KG1 (cell line): Measurements from ENCODE around the gene TSR3.

Experiments used
- DNase-seq: peaks from one replicate; lab custom pipeline; 2025; lab: John Stamatoyannopoulos, UW

The TSR3 gene

GRCh38 chr16:1351215-1351581 lies 480 bp downstream of the TSR3 start:
- no peak for DNase-seq

- no peak for DNase-seq
These were observed 987 bp downstream of the TSR3 start for GRCh38 chr16:1350691-1351090.

- no peak for DNase-seq
These were observed 1.7 kb downstream of the TSR3 start for GRCh38 chr16:1349951-1350350.

GRCh38 chr16:1349351-1349750 lies 2.3 kb downstream of the TSR3 start:
- no peak for DNase-seq

- no peak for DNase-seq
These were observed 2.8 kb downstream of the TSR3 start for GRCh38 chr16:1348926-1349325.

DNA sequence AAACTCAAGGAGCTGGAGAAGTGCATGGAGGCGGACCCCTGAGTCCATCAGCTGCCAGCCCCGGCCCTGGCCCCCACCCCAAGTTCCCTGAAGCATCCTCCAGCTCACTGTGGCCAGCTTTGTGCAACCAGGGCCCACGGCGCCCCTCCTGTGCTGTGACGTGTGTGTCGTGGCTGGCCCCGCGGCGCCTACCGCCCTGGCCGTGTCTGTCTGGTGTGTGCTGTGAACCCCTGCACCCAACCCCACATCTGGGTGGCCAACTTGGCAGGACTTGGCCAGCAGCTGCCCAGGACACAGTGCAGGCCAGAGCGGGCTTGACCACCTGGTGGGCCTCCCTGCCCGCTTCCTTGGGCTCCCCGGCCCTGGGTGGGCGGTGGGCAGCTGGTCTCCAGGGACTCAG lies 3.2 kb downstream of the TSR3 start:
- DNase-seq: no peak

- no peak for DNase-seq
These were observed 3.7 kb downstream of the TSR3 start for GRCh38 chr16:1347962-1348361.

DNA sequence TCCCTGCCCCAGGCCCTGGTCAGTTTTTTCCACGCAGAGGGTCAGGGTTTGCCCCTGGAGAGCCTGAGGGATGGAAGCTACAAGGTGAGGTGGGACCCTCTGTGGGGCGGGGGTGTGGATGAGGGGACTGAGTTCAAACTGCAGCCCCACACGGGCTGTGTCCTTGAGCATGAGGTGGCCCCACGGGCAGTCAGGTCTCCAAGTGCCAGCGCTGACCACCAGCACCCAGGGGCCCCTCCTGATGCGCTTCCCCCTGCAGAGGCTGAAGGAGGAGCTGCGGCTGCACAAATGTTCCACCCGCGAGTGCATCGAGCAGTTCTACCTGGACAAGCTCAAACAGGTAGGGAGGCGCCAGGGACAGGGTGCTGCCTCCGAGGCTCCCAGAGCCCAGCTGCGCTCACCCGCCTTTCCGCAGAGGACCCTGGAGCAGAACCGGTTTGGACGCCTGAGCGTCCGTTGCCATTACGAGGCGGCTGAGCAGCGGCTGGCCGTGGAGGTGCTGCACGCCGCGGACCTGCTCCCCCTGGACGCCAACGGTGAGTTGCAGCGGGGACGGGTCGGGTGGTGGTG lies 4.3 kb downstream of the TSR3 start:
- DNase-seq: no peak

DNA sequence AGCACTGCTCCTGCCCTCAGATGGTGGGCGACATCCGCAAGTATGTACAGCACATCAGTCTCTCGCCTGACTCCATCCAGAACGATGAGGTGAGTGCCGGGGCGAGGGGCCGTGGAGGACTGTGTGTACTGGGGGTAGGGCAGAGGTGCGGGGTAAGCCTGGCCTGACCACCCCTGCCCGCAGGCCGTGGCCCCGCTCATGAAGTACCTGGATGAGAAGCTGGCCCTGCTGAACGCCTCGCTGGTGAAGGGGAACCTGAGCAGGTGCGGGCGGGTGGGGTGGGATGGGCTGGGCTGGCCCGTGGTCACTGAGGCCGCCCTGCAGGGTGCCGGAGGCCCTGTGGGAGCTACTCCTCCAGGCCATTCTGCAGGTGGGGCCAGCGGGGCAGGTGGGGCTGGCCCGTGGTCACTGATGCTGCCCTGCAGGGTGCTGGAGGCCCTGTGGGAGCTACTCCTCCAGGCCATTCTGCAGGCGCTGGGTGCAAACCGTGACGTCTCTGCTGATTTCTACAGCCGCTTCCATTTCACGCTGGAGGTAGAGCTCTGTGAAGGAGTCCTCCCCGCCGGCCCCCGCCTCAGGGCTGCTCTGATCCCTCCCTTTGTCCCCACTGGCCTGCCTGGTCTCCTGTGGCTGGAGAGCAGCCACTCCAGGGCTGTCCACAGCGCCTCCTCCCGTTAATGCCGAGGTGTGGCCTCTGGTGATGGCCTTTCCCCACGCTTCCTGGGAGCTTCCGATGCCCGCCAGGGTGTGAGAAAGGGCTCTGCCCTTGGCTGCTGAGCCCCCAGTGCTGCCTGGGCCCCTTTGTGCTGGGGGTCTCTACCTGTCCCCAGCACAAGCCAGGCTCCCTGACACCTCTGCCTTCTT lies 5.0 kb downstream of the TSR3 start:
- DNase-seq: no peak

DNA sequence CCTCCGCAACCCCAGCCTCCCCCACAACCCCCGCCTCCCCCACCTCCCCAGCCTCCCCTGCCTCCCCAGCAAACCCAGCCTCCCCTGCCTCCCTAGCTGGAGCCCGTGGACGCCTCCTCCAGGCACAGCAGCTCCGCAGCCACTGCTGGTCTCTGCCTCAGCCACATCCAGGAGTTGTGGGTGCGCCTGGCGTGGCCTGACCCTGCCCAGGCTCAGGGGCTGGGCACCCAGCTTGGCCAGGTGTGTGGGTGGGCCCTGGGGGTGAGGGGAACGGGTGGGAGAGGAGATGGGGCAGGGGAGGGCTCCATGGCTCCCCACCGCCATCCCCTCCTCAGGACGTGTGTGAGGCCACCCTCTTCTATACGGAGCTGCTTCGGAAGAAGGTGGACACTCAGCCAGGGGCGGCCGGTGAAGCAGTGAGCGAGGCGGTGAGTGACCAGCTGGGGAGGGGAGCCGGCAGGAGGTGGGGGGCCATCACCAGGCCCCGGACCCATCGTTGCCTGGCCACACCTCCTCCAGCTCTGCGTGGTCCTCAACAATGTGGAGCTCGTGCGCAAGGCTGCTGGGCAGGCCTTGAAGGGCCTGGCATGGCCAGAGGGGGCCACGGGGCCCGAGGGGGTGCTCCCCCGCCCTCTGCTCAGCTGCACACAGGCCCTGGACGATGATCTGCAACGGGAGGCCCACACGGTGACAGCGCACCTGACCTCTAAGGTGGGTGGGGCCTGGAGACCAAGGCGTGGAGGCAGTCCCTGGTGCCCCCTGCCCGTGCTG lies 5.8 kb downstream of the TSR3 start:
- DNase-seq: no peak

- no peak for DNase-seq
These were observed 6.6 kb downstream of the TSR3 start for GRCh38 chr16:1345087-1345486.

- DNase-seq: no peak
These were observed 7.2 kb downstream of the TSR3 start for GRCh38 chr16:1344499-1344898.

- no peak for DNase-seq
These were observed 8.0 kb downstream of the TSR3 start for GRCh38 chr16:1343428-1344242.

DNA sequence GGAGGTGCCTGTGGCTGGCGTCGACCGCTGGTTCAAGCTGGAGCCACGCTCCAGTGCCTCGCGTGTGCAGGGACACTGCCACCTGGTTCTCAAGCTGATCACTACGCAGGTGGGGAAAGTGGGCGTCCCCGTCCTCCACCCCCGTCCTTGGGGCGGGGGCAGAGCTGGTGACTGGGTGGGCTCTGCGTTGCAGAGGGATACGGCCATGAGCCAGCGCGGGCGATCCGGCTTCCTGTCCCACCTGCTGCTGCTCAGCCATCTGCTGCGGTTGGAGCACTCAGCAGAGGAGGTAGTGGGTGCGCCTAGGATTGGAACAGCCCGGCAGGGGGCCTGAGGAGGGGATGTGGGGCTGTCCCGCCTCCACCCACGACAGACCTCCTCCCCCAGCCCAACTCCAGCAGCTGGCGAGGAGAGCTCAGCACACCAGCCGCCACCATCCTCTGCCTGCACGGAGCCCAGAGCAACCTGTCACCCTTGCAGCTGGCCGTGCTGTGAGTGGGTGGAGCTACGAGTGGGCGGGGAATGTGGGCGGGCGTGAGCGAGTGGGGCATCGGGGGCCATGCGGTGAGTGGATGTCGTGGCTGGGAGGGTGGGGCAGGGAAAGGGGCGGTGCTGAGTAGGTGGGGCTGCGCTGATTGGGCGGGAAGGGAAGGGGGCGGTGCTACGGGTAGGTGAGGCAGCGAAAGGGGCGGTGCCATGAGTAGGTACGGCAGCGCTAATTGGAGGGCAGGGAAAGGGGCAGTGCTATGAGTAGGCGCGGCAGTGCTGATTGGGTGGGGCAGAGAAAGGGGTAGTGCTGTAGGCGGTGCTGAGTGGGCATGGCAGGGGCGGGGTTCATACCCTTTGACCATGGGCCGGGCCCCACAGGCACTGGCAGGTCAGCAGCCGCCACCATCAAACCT lies 8.9 kb downstream of the TSR3 start:
- peak; percentile 18 for DNase-seq

DNA sequence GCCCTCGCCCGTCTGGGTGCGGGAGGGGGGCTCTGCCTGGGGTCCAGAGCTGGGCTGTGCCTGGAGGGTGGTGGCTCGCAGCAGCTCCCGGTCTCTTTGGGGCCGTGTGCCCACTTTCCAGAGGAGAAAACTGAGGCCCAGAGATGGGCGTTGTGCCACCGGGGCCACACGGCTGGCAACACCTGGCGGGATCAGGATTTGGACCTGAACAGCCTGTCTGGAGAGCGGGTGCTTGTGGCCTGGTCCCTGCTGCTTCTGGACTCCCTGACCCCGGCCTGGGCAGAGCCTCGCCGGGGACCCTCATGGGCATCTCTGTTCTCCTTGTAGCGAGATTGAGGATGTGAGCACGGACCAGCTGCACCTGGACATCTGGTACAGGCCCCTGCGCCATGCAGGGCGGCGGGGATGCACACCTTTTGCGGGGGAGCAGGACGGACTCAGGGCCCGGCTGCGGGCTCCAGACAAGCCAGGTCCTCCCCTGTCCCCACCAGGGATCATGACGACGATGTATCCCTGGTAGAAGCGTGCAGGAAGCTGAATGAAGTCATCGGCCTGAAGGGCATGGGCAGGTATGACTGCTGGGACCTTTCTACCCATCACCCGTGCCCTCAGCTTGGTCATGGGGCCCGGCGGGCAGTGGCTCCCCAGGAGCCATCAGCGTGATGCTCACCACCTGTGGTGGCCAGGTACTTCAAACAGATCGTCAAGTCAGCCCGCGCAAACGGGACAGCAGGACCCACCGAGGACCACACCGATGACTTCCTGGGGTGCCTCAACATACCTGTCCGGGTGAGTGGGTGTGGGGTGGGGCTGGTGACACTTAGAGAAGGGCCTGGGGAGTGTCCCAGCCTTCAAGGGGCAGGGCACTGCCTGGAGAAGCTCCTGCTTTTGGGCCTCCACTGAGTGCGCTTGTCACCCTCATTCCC lies 9.9 kb downstream of the TSR3 start:
- no peak for DNase-seq

DNA sequence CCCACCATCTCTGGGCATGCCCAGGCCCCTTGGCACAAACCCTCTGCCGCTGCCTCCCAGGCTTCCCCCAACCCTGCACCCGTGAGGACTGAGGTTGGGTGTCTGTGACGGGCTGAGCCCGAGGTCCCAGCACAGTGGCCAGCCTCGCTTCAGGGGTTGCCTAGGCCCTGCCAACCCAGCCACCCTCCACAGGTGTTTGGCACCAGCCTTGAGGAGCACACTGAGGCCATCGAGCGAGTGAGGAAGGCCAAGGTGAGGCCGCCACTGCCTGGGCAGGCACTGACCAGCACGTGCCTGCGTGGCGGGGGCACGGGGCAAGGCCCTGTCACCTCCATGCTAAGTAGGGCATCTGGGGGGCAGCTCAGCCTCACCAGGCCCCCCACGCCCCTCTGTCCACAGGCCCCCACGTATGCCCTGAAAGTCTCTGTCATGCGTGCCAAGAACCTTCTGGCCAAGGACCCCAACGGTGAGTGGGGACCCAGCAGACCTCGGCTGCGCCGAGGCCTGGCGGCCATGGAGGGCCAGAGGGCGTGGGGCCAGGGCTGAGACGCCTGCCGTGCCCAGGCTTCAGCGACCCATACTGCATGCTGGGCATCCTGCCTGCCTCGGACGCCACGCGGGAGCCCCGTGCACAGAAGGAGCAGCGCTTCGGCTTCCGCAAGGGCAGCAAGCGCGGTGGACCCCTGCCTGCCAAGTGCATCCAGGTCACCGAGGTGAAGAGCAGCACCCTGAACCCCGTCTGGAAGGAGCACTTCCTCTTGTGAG lies 10.8 kb downstream of the TSR3 start:
- DNase-seq: no peak

DNA sequence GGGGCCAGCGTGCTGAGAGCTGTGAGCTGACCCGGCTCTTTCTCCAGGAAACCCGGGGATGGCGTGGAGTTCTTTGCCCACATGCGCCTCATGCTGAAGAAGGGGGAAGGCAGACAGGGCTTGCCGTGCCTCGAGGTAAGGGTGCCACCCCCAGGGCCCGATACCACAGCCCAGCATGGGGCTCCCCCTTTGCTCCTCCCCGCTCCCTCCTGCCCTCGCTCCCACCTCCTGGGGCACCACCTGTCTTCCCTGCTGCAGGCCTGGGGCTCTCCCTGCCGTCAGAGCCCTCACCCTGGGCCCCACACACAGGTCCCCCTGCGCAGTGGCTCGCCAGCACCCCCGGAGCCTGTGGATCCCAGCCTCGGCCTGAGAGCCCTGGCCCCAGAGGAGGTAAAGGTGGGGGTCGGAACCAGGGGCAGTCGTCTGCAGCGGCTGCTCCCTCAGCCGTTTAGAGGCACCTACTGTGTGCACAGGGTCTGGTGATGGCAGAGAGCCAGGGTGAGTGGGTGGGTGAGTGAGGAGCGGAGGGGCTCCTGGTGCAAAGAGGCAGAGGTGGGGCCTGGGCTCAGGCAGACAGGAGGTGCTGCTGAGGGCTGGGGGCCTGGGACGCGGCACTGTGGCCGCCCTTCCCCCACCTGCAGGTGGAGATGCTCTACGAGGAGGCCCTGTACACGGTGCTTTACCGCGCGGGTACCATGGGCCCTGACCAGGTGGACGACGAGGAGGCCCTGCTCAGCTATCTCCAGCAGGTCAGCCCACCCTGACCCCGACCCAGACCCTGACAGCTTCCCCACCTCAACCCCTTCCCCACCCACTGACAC lies 12.6 kb downstream of the TSR3 start:
- DNase-seq: no peak

- no peak for DNase-seq
These were observed 13.5 kb downstream of the TSR3 start for GRCh38 chr16:1338119-1338730.
